ENCODE results near the gene A2M.

DNA sequence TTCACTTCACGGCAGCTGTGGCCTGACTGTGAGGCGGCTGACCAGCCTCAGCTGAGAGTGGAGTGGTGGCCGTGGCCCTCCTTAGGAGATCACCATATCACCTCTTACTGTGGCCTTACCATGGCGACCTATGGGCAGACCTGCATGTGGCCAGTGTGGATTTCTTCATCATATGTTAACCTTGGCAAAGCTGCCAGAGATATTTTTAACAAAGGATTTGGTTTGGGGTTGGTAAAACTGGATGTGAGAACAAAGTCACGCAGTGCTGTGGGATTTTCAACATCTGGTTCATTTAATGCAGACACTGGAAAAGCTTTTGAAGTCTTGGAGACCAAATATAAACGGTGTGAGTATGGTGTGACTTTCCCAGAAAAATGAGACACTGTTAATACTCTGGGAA lies 79.5 kb downstream of the A2M start:
- TF ChIP-seq, protein P1, sequence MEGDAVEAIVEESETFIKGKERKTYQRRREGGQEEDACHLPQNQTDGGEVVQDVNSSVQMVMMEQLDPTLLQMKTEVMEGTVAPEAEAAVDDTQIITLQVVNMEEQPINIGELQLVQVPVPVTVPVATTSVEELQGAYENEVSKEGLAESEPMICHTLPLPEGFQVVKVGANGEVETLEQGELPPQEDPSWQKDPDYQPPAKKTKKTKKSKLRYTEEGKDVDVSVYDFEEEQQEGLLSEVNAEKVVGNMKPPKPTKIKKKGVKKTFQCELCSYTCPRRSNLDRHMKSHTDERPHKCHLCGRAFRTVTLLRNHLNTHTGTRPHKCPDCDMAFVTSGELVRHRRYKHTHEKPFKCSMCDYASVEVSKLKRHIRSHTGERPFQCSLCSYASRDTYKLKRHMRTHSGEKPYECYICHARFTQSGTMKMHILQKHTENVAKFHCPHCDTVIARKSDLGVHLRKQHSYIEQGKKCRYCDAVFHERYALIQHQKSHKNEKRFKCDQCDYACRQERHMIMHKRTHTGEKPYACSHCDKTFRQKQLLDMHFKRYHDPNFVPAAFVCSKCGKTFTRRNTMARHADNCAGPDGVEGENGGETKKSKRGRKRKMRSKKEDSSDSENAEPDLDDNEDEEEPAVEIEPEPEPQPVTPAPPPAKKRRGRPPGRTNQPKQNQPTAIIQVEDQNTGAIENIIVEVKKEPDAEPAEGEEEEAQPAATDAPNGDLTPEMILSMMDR (IDR thresholded peaks at IDR 0.05) = no peak
- TF ChIP-seq POLR2A (IDR thresholded peaks at IDR 0.05) = no peak
